PC-3 (cell line): Measurements from ENCODE around the gene CNTNAP2. TPM values are rescaled to one million over a fixed set of nuclear protein-coding genes. Genes with fewer than 3 reads are reported as not detected.

ENCODE experiments used
- ATAC-seq: fragments of 200-7000 bp; cut with Tn5 transposase; 2 replicates; pipeline ENCODE4 v1.9.1; 2020; ENCODE audit warnings: mild to moderate bottlenecking, moderate library complexity
- BruUV-seq: library from RNA; stranded (reverse); fragments of 400-500 nt; replicated peaks from 2 replicates; lab custom pipeline; 2021; lab: Mats Ljungman, UMichigan
- CTCF ChIA-PET: fragments of 300-600 bp; sonication (Branson Sonifier 250); formaldehyde crosslinking; loops from one replicate; lab custom pipeline; 2022; ENCODE audit warnings: antibody characterized with exemption; lab: Charles Lee
- POLR2A ChIA-PET: fragments of 300-600 bp; sonication (Branson Sonifier 250); formaldehyde crosslinking; loops from one replicate; lab custom pipeline; 2022; ENCODE audit warnings: antibody characterized with exemption; ENCODE audit not compliant: unreplicated experiment; lab: Charles Lee
- DNase-seq: peaks from one replicate; pipeline ENCODE4 v3.0.0-alpha.2; 2015
- H2AFZ ChIP-seq: fragments of 300-600 bp; sonication (generic); 2 replicates; pipeline ENCODE4 v1.6.0; 2016; ENCODE audit warnings: antibody characterized with exemption, low read length
- H3F3A ChIP-seq: fragments of 300-600 bp; sonication (generic); one replicate; pipeline ENCODE4 v1.6.0; 2017; ENCODE audit warnings: antibody characterized with exemption, low read length, control low read depth, mild to moderate bottlenecking; ENCODE audit not compliant: unreplicated experiment
- H3K27ac ChIP-seq: fragments of 300-600 bp; sonication (generic); 2 replicates; pipeline ENCODE4 v1.5.1; 2016; ENCODE audit warnings: mild to moderate bottlenecking, low read length
- H3K27me3 ChIP-seq: fragments of 300-600 bp; sonication (generic); 2 replicates; pipeline ENCODE4 v1.6.1; 2016; ENCODE audit warnings: low read length, mixed read lengths
- H3K36me3 ChIP-seq: fragments of 300-600 bp; sonication (generic); 2 replicates; pipeline ENCODE4 v1.6.1; 2016; ENCODE audit warnings: low read depth, mixed run types, low read length, mixed read lengths
- H3K4me1 ChIP-seq: fragments of 300-600 bp; sonication (generic); 2 replicates; pipeline ENCODE4 v1.5.1; 2016; ENCODE audit warnings: low read length; ENCODE audit not compliant: insufficient read depth
- H3K4me2 ChIP-seq: fragments of 300-600 bp; sonication (generic); 2 replicates; pipeline ENCODE4 v1.6.0; 2016; ENCODE audit warnings: low read length
- H3K4me3 ChIP-seq: fragments of 300-600 bp; sonication (generic); 2 replicates; pipeline ENCODE4 v1.5.1; 2016; ENCODE audit warnings: mild to moderate bottlenecking, low read length, mixed read lengths
- H3K79me2 ChIP-seq: fragments of 300-600 bp; sonication (generic); 2 replicates; pipeline ENCODE4 v1.6.1; 2017; ENCODE audit warnings: low read length, mixed read lengths
- H3K9ac ChIP-seq: fragments of 300-600 bp; sonication (generic); 2 replicates; pipeline ENCODE4 v1.6.0; 2016; ENCODE audit warnings: mild to moderate bottlenecking, low read length
- H3K9me2 ChIP-seq: fragments of 300-600 bp; sonication (generic); replicated peaks from 2 replicates; pipeline ENCODE4 v1.6.1; 2016; ENCODE audit warnings: mixed run types, low read length, mixed read lengths
- H3K9me3 ChIP-seq: fragments of 300-600 bp; sonication (generic); 2 replicates; pipeline ENCODE4 v1.6.1; 2016; ENCODE audit warnings: low read length, mixed read lengths
- H4K20me1 ChIP-seq: fragments of 300-600 bp; sonication (generic); 2 replicates; pipeline ENCODE4 v1.6.1; 2016; ENCODE audit warnings: low read length, mixed read lengths
- EZH2 ChIP-seq: fragments of 300-600 bp; sonication (generic); IDR thresholded peaks from one replicate; pipeline ENCODE4 v1.6.1; 2017; ENCODE audit warnings: antibody characterized with exemption, mild to moderate bottlenecking, low read length; ENCODE audit not compliant: unreplicated experiment
- EZH2phosphoT487 ChIP-seq: fragments of 300-600 bp; sonication (generic); IDR thresholded peaks from 2 replicates; pipeline ENCODE4 v1.6.1; 2018; ENCODE audit warnings: mild to moderate bottlenecking, antibody characterized with exemption, low read length, borderline replicate concordance
- intact Hi-C: fragments of 100-400 bp; cut with micrococcal nuclease; formaldehyde crosslinking; loops from 2 replicates; pipeline ENCODE4 v1.9.0; 2023
- total RNA-seq: library from RNA; depleted of rRNA; stranded (reverse); fragments of >200 nt; gene quantifications from 2 replicates; pipeline ENCODE4 v1.2.3, GENCODE V29; 2014
- TF ChIP-seq, protein P1 (sequence below): fragments of 300-600 bp; sonication (generic); conservative IDR thresholded peaks from 2 replicates; pipeline ENCODE4 v1.5.1; 2017; ENCODE audit warnings: antibody characterized with exemption, low read depth, mild to moderate bottlenecking, low read length

CNTNAP2 gene
- total RNA-seq, 1 experiment from 2014 or later = 1.5 TPM

DNA sequence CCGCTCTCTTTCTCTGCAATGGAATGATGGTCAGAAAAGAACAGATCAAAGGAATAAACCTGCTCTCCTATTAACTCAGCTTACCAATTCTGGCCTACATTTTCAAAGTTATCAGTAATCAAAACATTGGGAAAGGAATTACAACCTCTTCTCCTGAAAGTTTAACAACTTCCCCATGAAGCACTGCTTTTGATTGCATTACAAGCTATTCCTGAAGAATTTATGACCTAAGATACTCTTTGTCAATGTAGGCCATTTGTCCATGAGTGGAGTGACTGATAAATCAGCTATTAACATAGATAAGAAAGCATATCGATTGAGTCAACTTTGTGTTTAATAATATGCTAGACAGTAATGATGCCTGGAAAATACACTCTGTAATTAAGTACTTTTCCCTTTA is 2202.2 kb downstream of the CNTNAP2 start:
- no peak overlapping the region for H3K9ac ChIP-seq
- H3K4me1 ChIP-seq = no peaks in the 10 kb centered on the region
- CTCF ChIA-PET = no interaction called here
- no peak for ATAC-seq
- no peaks in the 10 kb centered on the region for H3K79me2 ChIP-seq
- TF ChIP-seq EZH2phosphoT487 = no peak
- H3K4me3 ChIP-seq = no peak overlapping the region
- H4K20me1 ChIP-seq = no peaks in the 10 kb centered on the region
- no peaks in the 10 kb centered on the region for H3F3A ChIP-seq
- no peaks in the 10 kb centered on the region for H3K9me2 ChIP-seq
- H3K4me2 ChIP-seq = no peak overlapping the region
- no peak overlapping the region for H2AFZ ChIP-seq
- intact Hi-C loops = no loop called here
- H3K27ac ChIP-seq = no peak overlapping the region
- no peak for DNase-seq
- no peaks in the 10 kb centered on the region for H3K36me3 ChIP-seq
- H3K27me3 ChIP-seq = no peaks in the 10 kb centered on the region
- POLR2A ChIA-PET = no interaction called here
- no peaks in the 10 kb centered on the region for H3K9me3 ChIP-seq
- BruUV-seq = no TSS peak

DNA sequence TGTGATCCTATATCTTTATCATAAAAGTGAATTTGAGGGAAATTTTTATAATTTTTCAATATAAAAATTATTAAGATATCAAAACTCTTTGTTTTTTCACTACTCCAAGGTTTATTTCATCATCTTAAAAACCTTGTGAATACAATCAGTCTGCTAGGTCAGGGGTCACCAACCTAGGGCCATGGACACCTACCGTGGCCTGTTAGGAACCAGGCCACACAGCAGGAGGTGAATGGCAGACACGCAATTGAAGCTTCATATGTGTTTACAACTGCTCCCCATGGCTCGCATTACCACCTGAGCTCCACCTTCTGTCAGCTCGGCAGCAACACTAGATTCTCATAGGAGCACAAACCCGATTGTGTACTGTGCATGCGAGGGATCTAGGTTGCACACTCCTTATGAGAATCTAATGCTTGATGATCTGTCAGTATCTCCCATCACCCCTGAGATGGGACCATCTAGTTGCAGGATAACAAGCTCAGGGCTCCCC is 2202.8 kb downstream of the CNTNAP2 start:
- Histone ChIP-seq H3K4me1 (no peaks in the 10 kb centered on the region), H3K9ac (no peak overlapping the region), H4K20me1 (no peaks in the 10 kb centered on the region), H3K4me2 (no peak overlapping the region), H3K4me3 (no peak overlapping the region), H3K27me3 (no peaks in the 10 kb centered on the region), H3K79me2 (no peaks in the 10 kb centered on the region), H3F3A (no peaks in the 10 kb centered on the region), H3K9me3 (no peaks in the 10 kb centered on the region), H3K36me3 (no peaks in the 10 kb centered on the region), H3K9me2 (no peaks in the 10 kb centered on the region), H2AFZ (no peak overlapping the region), H3K27ac (no peak overlapping the region)
- no peak for ATAC-seq
- ChIA-PET POLR2A (no interaction called here), CTCF (no interaction called here)
- DNase-seq = no peak
- no TSS peak for BruUV-seq
- TF ChIP-seq, protein P1, sequence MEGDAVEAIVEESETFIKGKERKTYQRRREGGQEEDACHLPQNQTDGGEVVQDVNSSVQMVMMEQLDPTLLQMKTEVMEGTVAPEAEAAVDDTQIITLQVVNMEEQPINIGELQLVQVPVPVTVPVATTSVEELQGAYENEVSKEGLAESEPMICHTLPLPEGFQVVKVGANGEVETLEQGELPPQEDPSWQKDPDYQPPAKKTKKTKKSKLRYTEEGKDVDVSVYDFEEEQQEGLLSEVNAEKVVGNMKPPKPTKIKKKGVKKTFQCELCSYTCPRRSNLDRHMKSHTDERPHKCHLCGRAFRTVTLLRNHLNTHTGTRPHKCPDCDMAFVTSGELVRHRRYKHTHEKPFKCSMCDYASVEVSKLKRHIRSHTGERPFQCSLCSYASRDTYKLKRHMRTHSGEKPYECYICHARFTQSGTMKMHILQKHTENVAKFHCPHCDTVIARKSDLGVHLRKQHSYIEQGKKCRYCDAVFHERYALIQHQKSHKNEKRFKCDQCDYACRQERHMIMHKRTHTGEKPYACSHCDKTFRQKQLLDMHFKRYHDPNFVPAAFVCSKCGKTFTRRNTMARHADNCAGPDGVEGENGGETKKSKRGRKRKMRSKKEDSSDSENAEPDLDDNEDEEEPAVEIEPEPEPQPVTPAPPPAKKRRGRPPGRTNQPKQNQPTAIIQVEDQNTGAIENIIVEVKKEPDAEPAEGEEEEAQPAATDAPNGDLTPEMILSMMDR = no peak
- intact Hi-C loops = no loop called here

DNA sequence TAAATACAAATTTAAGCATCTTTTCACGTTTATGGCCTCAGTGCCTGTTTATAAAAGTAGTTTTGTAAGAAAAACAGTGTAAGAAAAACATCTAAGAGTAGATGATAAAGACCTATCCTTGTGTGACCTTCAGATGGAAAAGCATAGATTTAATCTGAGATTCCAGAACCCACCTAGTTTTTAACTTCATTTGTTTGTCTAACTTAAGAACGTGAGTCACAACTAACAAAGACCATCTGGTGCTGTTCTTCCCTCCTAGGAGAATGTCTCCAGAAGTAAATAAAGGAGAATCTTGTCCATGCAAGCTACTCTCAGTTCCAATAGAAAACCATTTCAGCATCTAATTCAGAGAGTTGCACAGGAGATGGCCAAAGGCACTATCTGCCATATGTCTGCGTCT is 2208.6 kb downstream of the CNTNAP2 start:
- Histone ChIP-seq H3K4me3 (no peak overlapping the region), H3K4me1 (peaks cover 17% of the 10 kb centered on the region), H3K79me2 (no peaks in the 10 kb centered on the region), H3K27ac (no peak overlapping the region), H3K36me3 (no peaks in the 10 kb centered on the region), H2AFZ (no peak overlapping the region), H3K9me2 (no peaks in the 10 kb centered on the region), H4K20me1 (no peaks in the 10 kb centered on the region), H3K9me3 (no peaks in the 10 kb centered on the region), H3K27me3 (no peaks in the 10 kb centered on the region), H3F3A (no peaks in the 10 kb centered on the region), H3K4me2 (no peak overlapping the region), H3K9ac (no peak overlapping the region)
- DNase-seq (peak; percentile 19), ATAC-seq (no peak)
- TF ChIP-seq, protein P1 = no peak
- TF ChIP-seq EZH2 (no peak), EZH2phosphoT487 (no peak)
- POLR2A ChIA-PET = no interaction called here
- intact Hi-C loops = no loop called here
- BruUV-seq = no TSS peak
- CTCF ChIA-PET = no interaction called here
